Measurements from ENCODE around the gene UQCRC1.
A peak's percentile ranks its signal among the peaks of the same experiment; 100 is the strongest.

Gene UQCRC1

GRCh38 chr3:48619541-48620524 is 10.4 kb upstream of the UQCRC1 start:
- no peak overlapping the region for H3K27ac ChIP-seq (replicated peaks)
- DNase-seq (ENCODE audit: low read depth in 1 of 2, low spot score in 1 of 2) = no peak
- H3K4me3 ChIP-seq (replicated peaks; ENCODE audit: insufficient read depth, low read length) = no peak overlapping the region
- no peaks in the 10 kb centered on the region for H3K27me3 ChIP-seq (ENCODE audit: insufficient read depth, poor library complexity, severe bottlenecking)
- TF ChIP-seq, protein P1, sequence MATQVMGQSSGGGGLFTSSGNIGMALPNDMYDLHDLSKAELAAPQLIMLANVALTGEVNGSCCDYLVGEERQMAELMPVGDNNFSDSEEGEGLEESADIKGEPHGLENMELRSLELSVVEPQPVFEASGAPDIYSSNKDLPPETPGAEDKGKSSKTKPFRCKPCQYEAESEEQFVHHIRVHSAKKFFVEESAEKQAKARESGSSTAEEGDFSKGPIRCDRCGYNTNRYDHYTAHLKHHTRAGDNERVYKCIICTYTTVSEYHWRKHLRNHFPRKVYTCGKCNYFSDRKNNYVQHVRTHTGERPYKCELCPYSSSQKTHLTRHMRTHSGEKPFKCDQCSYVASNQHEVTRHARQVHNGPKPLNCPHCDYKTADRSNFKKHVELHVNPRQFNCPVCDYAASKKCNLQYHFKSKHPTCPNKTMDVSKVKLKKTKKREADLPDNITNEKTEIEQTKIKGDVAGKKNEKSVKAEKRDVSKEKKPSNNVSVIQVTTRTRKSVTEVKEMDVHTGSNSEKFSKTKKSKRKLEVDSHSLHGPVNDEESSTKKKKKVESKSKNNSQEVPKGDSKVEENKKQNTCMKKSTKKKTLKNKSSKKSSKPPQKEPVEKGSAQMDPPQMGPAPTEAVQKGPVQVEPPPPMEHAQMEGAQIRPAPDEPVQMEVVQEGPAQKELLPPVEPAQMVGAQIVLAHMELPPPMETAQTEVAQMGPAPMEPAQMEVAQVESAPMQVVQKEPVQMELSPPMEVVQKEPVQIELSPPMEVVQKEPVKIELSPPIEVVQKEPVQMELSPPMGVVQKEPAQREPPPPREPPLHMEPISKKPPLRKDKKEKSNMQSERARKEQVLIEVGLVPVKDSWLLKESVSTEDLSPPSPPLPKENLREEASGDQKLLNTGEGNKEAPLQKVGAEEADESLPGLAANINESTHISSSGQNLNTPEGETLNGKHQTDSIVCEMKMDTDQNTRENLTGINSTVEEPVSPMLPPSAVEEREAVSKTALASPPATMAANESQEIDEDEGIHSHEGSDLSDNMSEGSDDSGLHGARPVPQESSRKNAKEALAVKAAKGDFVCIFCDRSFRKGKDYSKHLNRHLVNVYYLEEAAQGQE (IDR thresholded peaks at IDR 0.05; ENCODE audit: insufficient replicate concordance, low read depth) = no peak
- TF ChIP-seq POLR2AphosphoS5 (IDR thresholded peaks at IDR 0.05; ENCODE audit: low read depth) (no peak), GABPA (IDR thresholded peaks at IDR 0.05; ENCODE audit: low read depth) (no peak), SPI1 (IDR thresholded peaks at IDR 0.05; ENCODE audit: borderline replicate concordance, low read depth) (no peak)
- TF ChIP-seq, protein P2, sequence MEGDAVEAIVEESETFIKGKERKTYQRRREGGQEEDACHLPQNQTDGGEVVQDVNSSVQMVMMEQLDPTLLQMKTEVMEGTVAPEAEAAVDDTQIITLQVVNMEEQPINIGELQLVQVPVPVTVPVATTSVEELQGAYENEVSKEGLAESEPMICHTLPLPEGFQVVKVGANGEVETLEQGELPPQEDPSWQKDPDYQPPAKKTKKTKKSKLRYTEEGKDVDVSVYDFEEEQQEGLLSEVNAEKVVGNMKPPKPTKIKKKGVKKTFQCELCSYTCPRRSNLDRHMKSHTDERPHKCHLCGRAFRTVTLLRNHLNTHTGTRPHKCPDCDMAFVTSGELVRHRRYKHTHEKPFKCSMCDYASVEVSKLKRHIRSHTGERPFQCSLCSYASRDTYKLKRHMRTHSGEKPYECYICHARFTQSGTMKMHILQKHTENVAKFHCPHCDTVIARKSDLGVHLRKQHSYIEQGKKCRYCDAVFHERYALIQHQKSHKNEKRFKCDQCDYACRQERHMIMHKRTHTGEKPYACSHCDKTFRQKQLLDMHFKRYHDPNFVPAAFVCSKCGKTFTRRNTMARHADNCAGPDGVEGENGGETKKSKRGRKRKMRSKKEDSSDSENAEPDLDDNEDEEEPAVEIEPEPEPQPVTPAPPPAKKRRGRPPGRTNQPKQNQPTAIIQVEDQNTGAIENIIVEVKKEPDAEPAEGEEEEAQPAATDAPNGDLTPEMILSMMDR (IDR thresholded peaks at IDR 0.05; ENCODE audit: insufficient read depth, low read length) = no peak

GRCh38 chr3:48617559-48617958 is 8.1 kb upstream of the UQCRC1 start:
- DNase-seq (ENCODE audit: low read depth in 1 of 2, low spot score in 1 of 2) = no peak
- TF ChIP-seq, protein P1 (IDR thresholded peaks at IDR 0.05; ENCODE audit: insufficient replicate concordance, low read depth) = no peak
- TF ChIP-seq POLR2AphosphoS5 (IDR thresholded peaks at IDR 0.05; ENCODE audit: low read depth) = no peak
- no peak for TF ChIP-seq SPI1 (IDR thresholded peaks at IDR 0.05; ENCODE audit: borderline replicate concordance, low read depth)
- TF ChIP-seq, protein P2 (IDR thresholded peaks at IDR 0.05; ENCODE audit: insufficient read depth, low read length) = no peak
- no peak for TF ChIP-seq GABPA (IDR thresholded peaks at IDR 0.05; ENCODE audit: low read depth)

GRCh38 chr3:48614044-48614443 is 4.6 kb upstream of the UQCRC1 start:
- H3K27ac ChIP-seq (replicated peaks) = peak overlapping the region; percentile 64
- DNase-seq (ENCODE audit: low read depth in 1 of 2, low spot score in 1 of 2) = peak; percentile 78 to 79
- TF ChIP-seq, protein P2 (IDR thresholded peaks at IDR 0.05; ENCODE audit: insufficient read depth, low read length) = no peak
- TF ChIP-seq SPI1 (IDR thresholded peaks at IDR 0.05; ENCODE audit: borderline replicate concordance, low read depth) = no peak
- TF ChIP-seq, protein P1 (IDR thresholded peaks at IDR 0.05; ENCODE audit: insufficient replicate concordance, low read depth) = no peak
- no peak for TF ChIP-seq POLR2AphosphoS5 (IDR thresholded peaks at IDR 0.05; ENCODE audit: low read depth)
- no peak for TF ChIP-seq GABPA (IDR thresholded peaks at IDR 0.05; ENCODE audit: low read depth)

More at GRCh38 chr3:48617559-48617958, 8.1 kb upstream of the UQCRC1 start:
- Histone ChIP-seq H3K27ac (replicated peaks) (no peak overlapping the region), H3K4me3 (replicated peaks; ENCODE audit: insufficient read depth, low read length) (no peak overlapping the region), H3K27me3 (ENCODE audit: insufficient read depth, poor library complexity, severe bottlenecking) (no peaks in the 10 kb centered on the region)

More at GRCh38 chr3:48614044-48614443, 4.6 kb upstream of the UQCRC1 start:
- no peaks in the 10 kb centered on the region for H3K27me3 ChIP-seq (ENCODE audit: insufficient read depth, poor library complexity, severe bottlenecking)
- no peak overlapping the region for H3K4me3 ChIP-seq (replicated peaks; ENCODE audit: insufficient read depth, low read length)
